GM12875 (cell line): Measurements from ENCODE around the gene PEMT.

Experiments
- H3K4me3 ChIP-seq: one replicate; pipeline ENCODE4 v1.5.1; 2011; ENCODE audit warnings: low read depth, low read length, control low read depth
- CTCF ChIP-seq: IDR thresholded peaks from 2 replicates; pipeline ENCODE4 v1.5.1; 2011; ENCODE audit warnings: low read depth, mild to moderate bottlenecking, control low read depth, inconsistent platforms, low read length, moderate library complexity, borderline replicate concordance; ENCODE audit not compliant: insufficient read depth

Gene PEMT

GRCh38 chr17:17503566-17504130 lies 87.9 kb downstream of the PEMT start:
- no peak for TF ChIP-seq CTCF
- no peak overlapping the region for H3K4me3 ChIP-seq

DNA sequence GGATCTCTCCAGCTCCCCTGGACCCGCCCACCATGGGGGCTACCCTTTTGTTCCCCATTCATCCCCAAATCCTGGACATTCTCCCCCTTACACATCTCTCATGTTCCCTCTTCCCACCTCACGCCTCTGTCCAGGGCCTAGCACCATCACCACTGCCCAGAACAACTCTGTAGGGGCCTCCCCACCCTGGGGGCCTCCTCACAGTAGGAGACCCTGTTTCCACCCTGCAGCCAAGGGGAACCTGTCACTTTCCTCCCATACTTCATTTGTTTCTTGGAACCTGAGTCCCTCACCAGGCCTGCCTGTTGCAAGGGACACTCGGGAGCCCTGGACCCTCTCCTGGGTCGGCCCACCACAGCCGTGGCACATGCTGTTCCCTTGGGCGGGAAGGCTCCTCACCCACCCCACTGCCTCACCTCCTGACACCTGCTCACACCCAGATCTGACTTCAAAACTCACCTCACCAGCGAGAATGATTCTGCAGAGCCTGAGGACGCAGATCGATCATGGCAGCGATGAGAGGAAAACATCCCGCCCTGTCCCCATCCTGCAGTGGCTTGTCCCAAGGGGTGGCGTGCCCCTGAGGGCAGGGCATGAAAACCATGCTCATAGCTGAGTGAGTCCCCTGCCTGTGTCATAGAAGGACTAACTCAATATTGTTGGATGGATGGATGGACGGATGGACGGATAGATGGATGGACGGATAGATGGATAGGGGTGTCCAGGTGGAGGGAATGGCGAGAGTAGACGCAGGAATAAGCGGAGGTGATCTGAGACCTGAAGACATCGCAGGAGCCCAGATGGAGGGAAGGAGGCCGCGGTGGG lies 88.6 kb downstream of the PEMT start:
- no peak overlapping the region for H3K4me3 ChIP-seq
- no peak for TF ChIP-seq CTCF

- H3K4me3 ChIP-seq = no peak overlapping the region
- TF ChIP-seq CTCF = no peak
Observed at GRCh38 chr17:17500999-17501605, 90.4 kb downstream of the PEMT start.

DNA sequence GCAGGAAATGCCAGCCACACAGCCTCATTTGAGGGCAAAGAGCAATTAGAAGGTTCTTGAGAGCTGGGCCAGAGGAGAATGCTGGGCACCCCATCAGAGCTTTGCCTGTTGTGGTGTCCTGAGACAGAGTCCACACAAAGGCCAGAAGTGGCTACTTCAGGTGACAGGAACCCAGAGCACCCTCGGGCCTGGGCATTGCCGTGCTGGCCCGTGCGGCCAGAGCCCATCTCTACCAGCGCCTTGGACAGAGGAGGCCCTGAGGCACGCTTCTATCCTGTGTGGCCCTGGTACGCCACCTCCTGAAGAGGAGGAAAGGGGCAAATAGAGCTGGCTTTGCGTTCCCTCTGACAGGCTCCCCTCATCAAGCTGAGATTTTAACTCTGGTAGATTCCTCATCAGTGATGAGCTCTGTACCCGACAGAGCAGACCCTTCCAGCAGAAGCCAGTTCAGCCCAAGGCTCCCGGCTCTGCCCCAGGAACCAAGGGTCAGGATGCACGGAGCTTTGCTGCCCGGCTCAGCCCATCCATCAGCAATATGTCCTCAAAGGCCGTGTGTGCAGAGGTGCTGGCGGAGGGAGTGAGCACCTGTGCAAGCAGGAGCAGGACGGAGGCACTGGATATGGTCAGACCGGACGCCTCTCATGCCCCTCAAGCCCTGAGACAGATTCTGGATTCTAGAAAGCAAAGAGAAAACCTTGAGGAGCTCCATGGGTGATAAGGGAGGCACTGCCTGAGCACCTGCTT lies 91.9 kb downstream of the PEMT start:
- no peak overlapping the region for H3K4me3 ChIP-seq
- no peak for TF ChIP-seq CTCF

DNA sequence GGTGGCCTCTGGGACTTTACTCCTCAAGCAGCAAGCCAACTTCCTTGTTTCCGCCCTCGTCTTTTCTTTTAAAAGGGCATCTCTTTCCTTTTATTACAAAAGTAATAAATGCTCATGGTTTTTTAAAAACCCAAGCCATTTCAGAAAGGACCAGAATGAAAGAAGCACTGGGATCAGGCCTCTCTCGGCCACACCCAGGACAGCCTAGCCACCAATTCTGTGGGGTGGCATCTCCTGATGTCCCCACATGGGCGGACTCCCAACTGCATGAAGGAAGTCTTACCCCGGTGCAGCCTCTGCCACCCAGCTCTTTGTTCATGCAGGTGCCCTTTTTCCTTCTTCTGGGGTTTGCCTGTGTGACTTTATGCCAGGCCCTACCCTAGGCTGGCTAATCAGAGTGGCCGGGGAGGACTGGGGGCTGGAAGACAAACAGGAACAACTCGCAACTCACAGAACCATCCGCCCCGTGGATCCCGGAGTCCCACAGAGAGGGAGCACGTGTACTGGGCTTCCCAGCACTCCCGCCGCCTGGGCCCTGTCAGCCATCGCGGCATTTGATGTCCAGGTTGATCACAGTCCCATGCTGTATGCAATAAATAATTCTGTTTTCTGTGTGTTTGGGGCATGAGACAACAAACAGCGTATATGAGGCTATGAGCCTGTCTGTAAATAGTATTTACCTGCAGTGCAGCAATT lies 92.8 kb downstream of the PEMT start:
- no peak overlapping the region for H3K4me3 ChIP-seq
- TF ChIP-seq CTCF = no peak

DNA sequence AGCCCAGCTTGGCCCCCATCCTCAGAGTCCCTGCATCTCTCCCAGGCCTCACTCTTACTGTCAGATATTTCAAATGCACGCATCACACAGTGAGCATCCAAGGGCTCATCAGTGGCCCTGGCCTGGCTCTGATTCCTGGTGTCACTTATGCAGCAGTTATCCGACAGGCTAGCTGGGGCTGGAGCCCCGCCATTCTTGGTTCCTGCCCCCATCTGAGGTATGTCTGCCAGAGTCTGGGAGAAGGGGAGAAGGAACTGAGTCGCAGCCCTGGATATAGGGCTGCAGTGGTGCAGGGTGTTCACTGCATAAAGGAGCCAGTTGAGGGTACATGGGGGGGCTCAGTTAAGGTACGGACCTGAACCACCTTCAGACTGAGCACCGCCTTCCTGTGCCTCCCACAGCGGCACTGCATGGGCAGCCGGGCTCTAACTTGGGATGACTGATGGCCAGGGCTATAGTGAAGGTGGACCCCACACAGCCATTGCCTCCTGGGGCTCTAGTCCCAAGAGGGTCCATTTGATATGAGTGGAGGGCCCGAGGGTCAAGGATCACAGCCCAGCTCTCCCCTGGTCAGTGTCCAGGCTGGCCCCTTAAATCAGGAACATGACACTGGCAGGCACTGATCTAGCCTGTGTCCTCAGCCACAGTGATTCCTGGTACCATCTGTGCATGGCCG lies 93.5 kb downstream of the PEMT start:
- H3K4me3 ChIP-seq = no peak overlapping the region
- TF ChIP-seq CTCF = no peak
